ENCODE measurements around the gene ART1. TPM values are rescaled to one million over a fixed set of nuclear protein-coding genes. Genes with fewer than 3 reads are reported as not detected.
A peak's percentile ranks its signal among the peaks of the same experiment; 100 is the strongest.

The ART1 gene
- total RNA-seq, 4 donors from 2014 or later = not detected

GRCh38 chr11:3703383-3703782 is 58.5 kb downstream of the ART1 start:
- no peaks in the 10 kb centered on the region for H3K9me3 ChIP-seq
- H3K4me1 ChIP-seq = no peaks in the 10 kb centered on the region
- H3K27ac ChIP-seq = no peak overlapping the region
- 92 to 95% methylated on average over 3 of the region's 3 CpGs for WGBS, 2 donors
- no peak for DNase-seq
- no peak overlapping the region for H3K4me3 ChIP-seq (replicated peaks in 1 of 3)
- intact Hi-C loops (cut with DNase I) = no loop called here
- peaks cover 36 to 46% of the 10 kb centered on the region in 2 donors for H3K36me3 ChIP-seq
- H3K27me3 ChIP-seq = no peaks in the 10 kb centered on the region
- TF ChIP-seq POLR2A (IDR thresholded peaks at IDR 0.05) (no peak), CTCF (IDR thresholded peaks at IDR 0.05) (no peak)

GRCh38 chr11:3707176-3707575 is 62.2 kb downstream of the ART1 start:
- Histone ChIP-seq H3K27ac (no peak overlapping the region), H3K27me3 (no peaks in the 10 kb centered on the region), H3K4me1 (peaks cover 8 to 9% of the 10 kb centered on the region in 2 donors), H3K36me3 (peaks cover 22 to 23% of the 10 kb centered on the region in 2 donors), H3K4me3 (replicated peaks in 1 of 3) (no peak overlapping the region), H3K9me3 (no peaks in the 10 kb centered on the region)
- TF ChIP-seq CTCF (IDR thresholded peaks at IDR 0.05) = no peak
- TF ChIP-seq POLR2A (IDR thresholded peaks at IDR 0.05) = no peak
- DNase-seq = no peak
- WGBS, 2 donors = 95 to 98% methylated on average over 2 of the region's 2 CpGs
- intact Hi-C loops (cut with DNase I) = no loop called here

DNA sequence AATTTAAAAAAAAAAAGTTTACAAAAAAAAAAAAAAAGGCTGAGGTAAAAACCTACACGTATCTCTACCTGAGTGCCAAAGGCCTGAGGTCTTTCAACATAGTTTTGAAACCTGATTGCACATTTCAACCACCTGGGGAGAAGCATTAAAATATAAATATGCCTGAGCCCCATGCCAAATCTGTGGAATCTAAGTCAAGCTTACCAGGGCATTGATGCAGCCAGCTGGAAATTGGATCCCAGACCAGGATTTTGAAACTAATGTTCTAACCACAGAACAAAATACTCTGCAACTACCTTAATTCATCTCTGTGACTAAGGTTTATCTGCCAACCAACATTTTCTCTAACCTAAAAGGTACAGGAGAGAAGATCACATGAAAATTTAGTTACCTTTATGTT is 65.0 kb downstream of the ART1 start:
- peaks cover 8 to 9% of the 10 kb centered on the region in 2 donors for H3K4me1 ChIP-seq
- intact Hi-C loops (cut with DNase I) = no loop called here
- no peaks in the 10 kb centered on the region for H3K9me3 ChIP-seq
- H3K27me3 ChIP-seq = no peaks in the 10 kb centered on the region
- peaks cover 27 to 31% of the 10 kb centered on the region in 2 donors for H3K36me3 ChIP-seq
- H3K4me3 ChIP-seq (replicated peaks in 1 of 3) = no peak overlapping the region
- H3K27ac ChIP-seq = peak overlapping the region in 2 of 3 donors; percentile 12 to 31
- TF ChIP-seq CTCF (IDR thresholded peaks at IDR 0.05) (peak in 1 of 6 experiments; percentile 21), POLR2A (IDR thresholded peaks at IDR 0.05) (no peak)
- DNase-seq = peak; percentile 21 to 31
- 28 to 31% methylated on average over 1 of the region's 1 CpG for WGBS, 2 donors

DNA sequence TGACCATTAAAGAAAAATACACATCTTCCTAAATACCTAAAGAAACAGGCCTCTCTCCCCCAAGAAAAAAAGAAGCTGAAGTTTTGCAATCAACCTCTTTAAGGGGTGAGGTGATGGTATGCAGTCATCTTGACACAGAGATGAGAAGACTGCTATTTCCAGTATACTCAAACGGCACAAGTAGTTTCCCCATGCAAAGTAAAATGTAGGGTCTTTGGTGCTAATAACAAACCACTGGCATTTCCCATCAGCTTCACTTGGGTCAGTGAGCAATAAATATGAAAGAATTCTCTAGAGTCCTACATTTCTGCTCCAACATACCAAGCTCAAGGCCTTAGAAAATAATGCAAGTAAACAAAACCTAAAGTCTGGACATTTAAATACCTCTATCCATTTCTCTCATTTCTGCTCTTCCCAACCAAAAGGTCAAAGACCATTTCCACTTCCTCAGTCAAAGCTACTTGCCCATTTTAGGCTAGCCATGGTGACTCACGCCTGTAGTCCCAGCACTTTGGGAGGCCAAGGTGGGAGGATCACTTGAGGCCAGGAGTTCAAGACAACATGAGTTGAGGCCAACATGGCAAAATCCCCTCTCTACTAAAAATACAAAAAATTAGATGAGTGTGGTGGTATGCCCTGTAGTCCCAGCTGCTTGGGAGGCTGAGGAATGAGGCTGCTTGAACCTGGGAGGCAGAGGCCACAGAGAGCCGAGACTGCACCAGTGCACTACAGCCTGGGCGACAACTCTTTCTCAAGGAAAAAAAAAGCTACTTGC is 65.7 kb downstream of the ART1 start:
- Histone ChIP-seq H3K27me3 (no peaks in the 10 kb centered on the region), H3K4me3 (replicated peaks in 1 of 3) (no peak overlapping the region), H3K36me3 (peaks cover 24 to 27% of the 10 kb centered on the region in 2 donors), H3K9me3 (no peaks in the 10 kb centered on the region), H3K27ac (peak overlapping the region; percentile 12 to 31 (median 14)), H3K4me1 (peaks cover 8 to 9% of the 10 kb centered on the region in 2 donors)
- no peak for DNase-seq
- no peak for TF ChIP-seq POLR2A (IDR thresholded peaks at IDR 0.05)
- TF ChIP-seq CTCF (IDR thresholded peaks at IDR 0.05) = no peak
- WGBS, 2 donors = 86 to 88% methylated on average over 4 of the region's 4 CpGs
- intact Hi-C loops (cut with DNase I) = no loop called here

DNA sequence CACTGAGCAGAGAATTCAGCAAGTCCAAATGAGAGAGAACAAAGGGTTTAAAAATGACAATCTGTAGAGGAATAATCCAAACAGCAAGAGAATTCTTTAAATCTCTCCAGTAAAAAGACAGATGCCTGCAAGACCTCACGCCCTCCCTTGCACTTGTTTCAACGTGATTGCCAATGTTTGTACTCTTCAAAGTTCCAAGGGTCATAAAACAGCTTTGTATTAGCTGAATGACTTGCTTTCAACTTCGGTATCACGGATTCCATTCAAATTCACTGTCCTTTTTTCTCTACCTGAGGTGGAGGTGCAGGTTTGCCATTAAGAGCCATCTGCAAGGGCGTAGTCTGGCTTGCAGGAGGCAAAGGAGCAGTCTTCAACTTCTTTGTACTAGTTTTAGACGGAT is 67.3 kb downstream of the ART1 start:
- H3K36me3 ChIP-seq = peaks cover 36 to 37% of the 10 kb centered on the region in 2 donors
- intact Hi-C loops (cut with DNase I) = no loop called here
- H3K27ac ChIP-seq = no peak overlapping the region
- H3K4me1 ChIP-seq = peaks cover 8 to 9% of the 10 kb centered on the region in 2 donors
- no peaks in the 10 kb centered on the region for H3K27me3 ChIP-seq
- TF ChIP-seq POLR2A (IDR thresholded peaks at IDR 0.05) (no peak), CTCF (IDR thresholded peaks at IDR 0.05) (no peak)
- 85 to 87% methylated on average over 6 of the region's 6 CpGs for WGBS, 2 donors
- DNase-seq = no peak
- H3K4me3 ChIP-seq (replicated peaks in 1 of 3) = no peak overlapping the region
- H3K9me3 ChIP-seq = no peaks in the 10 kb centered on the region
